HepG2 (cell line): Measurements from ENCODE around the gene IGLL1. TPM values are rescaled to one million over a fixed set of nuclear protein-coding genes. Genes with fewer than 3 reads are reported as not detected.

Experiments
- AFF4 ChIP-seq: sonication (generic); formaldehyde crosslinking; IDR thresholded peaks from 2 replicates; pipeline ENCODE4 v1.4.0; 2020; ENCODE audit warnings: missing genetic modification reagents
- CREM ChIP-seq, 2 experiments: sonication (generic) in 1 of 2; formaldehyde crosslinking in 1 of 2; IDR thresholded peaks; 2 replicates each; pipeline versions ENCODE4 v1.4.0 to v1.6.1; 2016 to 2020; ENCODE audit warnings: antibody characterized with exemption in 1 of 2, mild to moderate bottlenecking in 1 of 2, missing genetic modification reagents in 1 of 2
- HMGXB4 ChIP-seq, 2 experiments: sonication (generic) in 1 of 2; formaldehyde crosslinking in 1 of 2; IDR thresholded peaks; 2 replicates each; pipeline versions ENCODE4 v1.4.0 to v1.6.1; 2018 to 2020; ENCODE audit warnings: missing genetic modification reagents in 2 of 2, borderline replicate concordance in 1 of 2, low read depth in 1 of 2, mild to moderate bottlenecking in 1 of 2, missing biosample characterization in 1 of 2
- KAT2B ChIP-seq: fragments of 150-350 bp; IDR thresholded peaks from 2 replicates; pipeline ENCODE4 v1.6.1; 2014; ENCODE audit warnings: low read depth, low read length, borderline replicate concordance
- RBAK ChIP-seq: sonication (generic); formaldehyde crosslinking; IDR thresholded peaks from 2 replicates; pipeline ENCODE4 v1.5.1; 2020; ENCODE audit warnings: mild to moderate bottlenecking, missing genetic modification reagents
- THAP8 ChIP-seq: sonication (generic); formaldehyde crosslinking; IDR thresholded peaks from 2 replicates; pipeline ENCODE4 v1.5.1; 2020; ENCODE audit warnings: missing genetic modification reagents, mild to moderate bottlenecking, borderline replicate concordance
- TMF1 ChIP-seq: sonication (generic); formaldehyde crosslinking; IDR thresholded peaks from 2 replicates; pipeline ENCODE4 v1.8.1; 2022; ENCODE audit warnings: low read depth, missing genetic modification reagents
- ZNF441 ChIP-seq: sonication (generic); formaldehyde crosslinking; IDR thresholded peaks from 2 replicates; pipeline ENCODE4 v1.7.0; 2021; ENCODE audit warnings: missing genetic modification reagents, borderline replicate concordance
- ZSCAN20 ChIP-seq: sonication (generic); formaldehyde crosslinking; IDR thresholded peaks from 2 replicates; pipeline ENCODE4 v1.4.0; 2020; ENCODE audit warnings: missing genetic modification reagents, mild to moderate bottlenecking, borderline replicate concordance
- polyA plus RNA-seq, 8 experiments: library from polyadenylated mRNA; depleted of rRNA in 3 of 8; stranded (reverse) in 7 of 8; unstranded in 1 of 8; fragments of >200 nt; fragmentation: Illumina TruSeq in 4 of 8; extraction: Trizol in 4 of 8; gene quantifications; 2 replicates each; pipeline versions ENCODE4 v1.2.1 to v1.2.3, GENCODE V29; 2011 to 2016; ENCODE audit warnings: low read depth in 4 of 8, missing spikeins in 1 of 8, mixed read lengths in 1 of 8; ENCODE audit not compliant: insufficient read depth in 1 of 8
- total RNA-seq, 5 experiments: library from RNA; depleted of rRNA; stranded (reverse); fragments of >200 nt; fragmentation: Illumina TruSeq; extraction: Trizol; gene quantifications; 2 replicates each; pipeline ENCODE4 v1.2.3, GENCODE V29; 2016; ENCODE audit warnings: low read depth in 1 of 5

The IGLL1 gene
- total and polyA plus RNA-seq, 2 of the 13 experiments (the other 11 are each of a cell fraction or from before 2014, with no cell fraction given): not detected

GRCh38 chr22:23539135-23539838 lies 40.8 kb downstream of the IGLL1 start (continued):
- TF ChIP-seq AFF4 (CRISPR knock-in tag): no peak
- no peak for TF ChIP-seq ZNF441
- TF ChIP-seq RBAK: no peak
- no peak for TF ChIP-seq KAT2B
- no peak for TF ChIP-seq CREM (IDR thresholded peaks at IDR 0.05)
- TF ChIP-seq CREM (CRISPR knock-in tag; IDR thresholded peaks at IDR 0.05): no peak
- no peak for TF ChIP-seq TMF1 (CRISPR knock-in tag)
- no peak for TF ChIP-seq THAP8 (CRISPR knock-in tag)
- TF ChIP-seq HMGXB4 (CRISPR knock-in tag; IDR thresholded peaks at IDR 0.05; ENCODE audit: borderline replicate concordance in 1 of 2, low read depth in 1 of 2): peak; percentile 79 to 87
- TF ChIP-seq ZSCAN20 (CRISPR knock-in tag): no peak
